ENCODE results near the gene PTPRH. TPM values are rescaled to one million over a fixed set of nuclear protein-coding genes. Genes with fewer than 3 reads are reported as not detected.

The PTPRH gene, protein sequence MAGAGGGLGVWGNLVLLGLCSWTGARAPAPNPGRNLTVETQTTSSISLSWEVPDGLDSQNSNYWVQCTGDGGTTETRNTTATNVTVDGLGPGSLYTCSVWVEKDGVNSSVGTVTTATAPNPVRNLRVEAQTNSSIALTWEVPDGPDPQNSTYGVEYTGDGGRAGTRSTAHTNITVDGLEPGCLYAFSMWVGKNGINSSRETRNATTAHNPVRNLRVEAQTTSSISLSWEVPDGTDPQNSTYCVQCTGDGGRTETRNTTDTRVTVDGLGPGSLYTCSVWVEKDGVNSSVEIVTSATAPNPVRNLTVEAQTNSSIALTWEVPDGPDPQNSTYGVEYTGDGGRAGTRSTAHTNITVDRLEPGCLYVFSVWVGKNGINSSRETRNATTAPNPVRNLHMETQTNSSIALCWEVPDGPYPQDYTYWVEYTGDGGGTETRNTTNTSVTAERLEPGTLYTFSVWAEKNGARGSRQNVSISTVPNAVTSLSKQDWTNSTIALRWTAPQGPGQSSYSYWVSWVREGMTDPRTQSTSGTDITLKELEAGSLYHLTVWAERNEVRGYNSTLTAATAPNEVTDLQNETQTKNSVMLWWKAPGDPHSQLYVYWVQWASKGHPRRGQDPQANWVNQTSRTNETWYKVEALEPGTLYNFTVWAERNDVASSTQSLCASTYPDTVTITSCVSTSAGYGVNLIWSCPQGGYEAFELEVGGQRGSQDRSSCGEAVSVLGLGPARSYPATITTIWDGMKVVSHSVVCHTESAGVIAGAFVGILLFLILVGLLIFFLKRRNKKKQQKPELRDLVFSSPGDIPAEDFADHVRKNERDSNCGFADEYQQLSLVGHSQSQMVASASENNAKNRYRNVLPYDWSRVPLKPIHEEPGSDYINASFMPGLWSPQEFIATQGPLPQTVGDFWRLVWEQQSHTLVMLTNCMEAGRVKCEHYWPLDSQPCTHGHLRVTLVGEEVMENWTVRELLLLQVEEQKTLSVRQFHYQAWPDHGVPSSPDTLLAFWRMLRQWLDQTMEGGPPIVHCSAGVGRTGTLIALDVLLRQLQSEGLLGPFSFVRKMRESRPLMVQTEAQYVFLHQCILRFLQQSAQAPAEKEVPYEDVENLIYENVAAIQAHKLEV
- total RNA-seq: 0.30 TPM
- long read RNA-seq: 0 reads

DNA sequence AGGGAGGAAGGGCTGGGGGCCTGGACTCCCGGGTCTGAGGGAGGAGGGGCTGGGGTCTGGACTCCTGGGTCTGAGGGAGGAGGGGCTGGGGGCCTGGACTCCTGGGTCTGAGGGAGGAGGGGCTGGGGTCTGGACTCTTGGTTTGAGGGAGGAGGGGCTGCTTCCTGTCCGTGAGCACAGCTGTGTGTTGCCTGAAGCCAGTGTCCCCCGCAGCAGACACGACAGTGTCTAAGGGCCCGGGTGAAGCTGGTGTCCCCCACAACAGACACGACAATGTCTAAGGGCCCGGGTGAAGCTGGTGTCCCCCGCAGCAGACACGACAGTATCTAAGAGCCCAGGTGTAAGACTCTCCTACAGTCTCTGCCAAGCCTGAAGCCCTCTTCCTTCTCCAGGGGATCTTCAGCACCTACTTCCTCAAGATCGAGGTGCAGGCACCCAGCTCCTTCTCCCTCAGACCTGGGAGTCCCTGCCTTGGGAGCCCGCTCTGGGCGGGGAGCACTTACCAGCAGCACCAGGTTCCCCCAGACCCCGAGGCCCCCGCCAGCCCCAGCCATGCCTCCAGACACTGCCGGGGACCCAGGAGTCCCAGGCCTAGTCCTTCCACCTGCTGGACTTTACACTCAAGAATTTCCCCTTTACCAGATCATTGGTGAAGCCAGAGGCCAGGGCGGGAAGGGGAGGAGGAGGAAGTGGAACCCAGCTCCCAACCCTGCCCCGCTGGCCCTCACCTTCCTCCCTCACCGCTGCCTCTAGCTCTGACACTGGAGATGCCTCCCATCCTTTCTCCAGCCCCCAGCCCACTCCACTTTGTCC is at the start of gene PTPRH:
Gene PTPRH, minus strand, starts transcription at position 622 of the 813 bp plus-strand sequence. Its CDS starts 68 bp downstream, at position 554.
- DNase-seq: no peak
- peaks cover 13% of the 10 kb centered on the region for H3K27me3 ChIP-seq (ENCODE audit: low read depth)
- no peak within 1 kb of the TSS for H3K27ac ChIP-seq
- H3K4me1 ChIP-seq: peaks cover 6% of the 10 kb centered on the region
- no peak within 1 kb of the TSS for H3K4me3 ChIP-seq
- TF ChIP-seq, protein P1, sequence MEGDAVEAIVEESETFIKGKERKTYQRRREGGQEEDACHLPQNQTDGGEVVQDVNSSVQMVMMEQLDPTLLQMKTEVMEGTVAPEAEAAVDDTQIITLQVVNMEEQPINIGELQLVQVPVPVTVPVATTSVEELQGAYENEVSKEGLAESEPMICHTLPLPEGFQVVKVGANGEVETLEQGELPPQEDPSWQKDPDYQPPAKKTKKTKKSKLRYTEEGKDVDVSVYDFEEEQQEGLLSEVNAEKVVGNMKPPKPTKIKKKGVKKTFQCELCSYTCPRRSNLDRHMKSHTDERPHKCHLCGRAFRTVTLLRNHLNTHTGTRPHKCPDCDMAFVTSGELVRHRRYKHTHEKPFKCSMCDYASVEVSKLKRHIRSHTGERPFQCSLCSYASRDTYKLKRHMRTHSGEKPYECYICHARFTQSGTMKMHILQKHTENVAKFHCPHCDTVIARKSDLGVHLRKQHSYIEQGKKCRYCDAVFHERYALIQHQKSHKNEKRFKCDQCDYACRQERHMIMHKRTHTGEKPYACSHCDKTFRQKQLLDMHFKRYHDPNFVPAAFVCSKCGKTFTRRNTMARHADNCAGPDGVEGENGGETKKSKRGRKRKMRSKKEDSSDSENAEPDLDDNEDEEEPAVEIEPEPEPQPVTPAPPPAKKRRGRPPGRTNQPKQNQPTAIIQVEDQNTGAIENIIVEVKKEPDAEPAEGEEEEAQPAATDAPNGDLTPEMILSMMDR (IDR thresholded peaks at IDR 0.05): no peak
- intact Hi-C loops (cut with DNase I): no loop called here
- ATAC-seq: peak in 1 of 2 donors; percentile 10
- no peaks in the 10 kb centered on the region for H3K9me3 ChIP-seq
- H3K36me3 ChIP-seq: no peaks in the 10 kb centered on the region

DNA sequence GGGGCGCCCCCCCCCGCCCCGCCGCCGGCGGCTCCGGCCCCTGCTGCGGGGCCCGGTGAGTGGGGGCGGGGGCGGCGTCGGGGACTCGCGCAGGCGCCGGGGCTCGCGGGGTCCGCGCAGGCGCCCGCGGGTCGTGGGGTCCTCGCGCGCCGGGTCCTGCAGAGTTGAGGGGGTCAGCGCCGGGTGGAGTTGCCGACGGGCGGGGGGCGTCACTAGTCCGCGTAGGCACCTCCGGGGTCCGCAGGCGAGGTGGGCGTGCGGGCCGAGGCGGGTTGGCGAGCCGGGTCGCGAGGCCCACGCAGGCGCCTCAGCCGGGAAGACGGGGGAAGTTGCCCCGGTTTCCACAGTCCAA is 49.2 kb upstream of the PTPRH start:
- peaks cover 53% of the 10 kb centered on the region for H3K4me1 ChIP-seq
- H3K27ac ChIP-seq: peak overlapping the region; percentile 89
- H3K4me3 ChIP-seq: peak overlapping the region; percentile 94
- TF ChIP-seq, protein P1 (IDR thresholded peaks at IDR 0.05): no peak
- DNase-seq (peak; percentile 60), ATAC-seq (peak; percentile 4 to 35)
- intact Hi-C loops (cut with DNase I): no loop called here
- H3K9me3 ChIP-seq: no peaks in the 10 kb centered on the region
- no peaks in the 10 kb centered on the region for H3K27me3 ChIP-seq (ENCODE audit: low read depth)
- peaks cover 4% of the 10 kb centered on the region for H3K36me3 ChIP-seq

DNA sequence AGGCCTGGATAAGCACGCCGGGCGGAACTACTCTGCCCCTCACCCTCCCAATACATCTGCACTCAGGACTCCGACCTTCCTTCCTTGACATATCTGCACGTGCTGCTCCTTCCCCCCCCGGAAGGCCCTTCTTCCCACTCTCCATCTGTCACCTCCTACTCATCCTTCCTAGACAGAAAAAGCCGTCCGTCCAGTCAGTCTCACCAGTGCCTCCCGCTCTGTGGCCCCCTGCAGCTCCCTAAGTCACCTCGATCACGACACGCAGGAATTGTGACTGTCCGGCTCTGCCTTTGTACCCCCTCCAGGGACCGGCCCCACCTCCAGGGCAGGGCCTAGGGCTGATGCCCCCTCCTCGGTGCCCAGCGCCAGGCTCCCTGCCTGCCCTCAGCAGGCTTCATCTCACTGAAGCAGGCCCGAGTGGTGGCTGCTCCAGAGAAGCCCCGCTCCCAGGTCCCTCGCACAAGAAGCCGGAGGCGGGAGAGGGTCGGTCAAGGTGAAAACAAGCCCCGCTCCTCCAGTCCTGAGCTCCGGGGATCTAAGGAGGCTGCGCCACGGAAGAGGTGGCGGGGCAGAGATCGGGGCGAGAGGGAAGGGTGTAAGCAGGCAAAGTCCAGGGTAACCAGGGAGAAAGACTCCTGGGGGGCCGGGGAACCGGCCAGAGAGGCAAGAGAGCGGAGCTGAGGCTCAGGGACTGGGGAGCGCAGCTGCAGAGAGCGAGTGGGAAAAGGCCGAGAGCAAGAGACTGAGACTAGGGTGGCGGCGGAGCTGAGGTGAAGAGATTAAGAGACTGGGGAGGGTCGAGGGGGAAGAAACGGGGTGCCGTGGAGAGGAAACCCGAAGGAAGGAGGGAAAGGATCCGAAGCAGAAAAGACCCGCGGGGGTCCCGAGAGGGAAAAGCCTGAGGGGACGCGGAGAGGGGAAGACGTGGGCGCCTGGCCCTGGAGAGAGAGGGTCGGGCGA is 48.4 kb upstream of the PTPRH start:
- no peak for ATAC-seq
- TF ChIP-seq, protein P1 (IDR thresholded peaks at IDR 0.05): no peak
- Histone ChIP-seq H3K27me3 (ENCODE audit: low read depth) (no peaks in the 10 kb centered on the region), H3K36me3 (peaks cover 4% of the 10 kb centered on the region), H3K4me1 (peaks cover 60% of the 10 kb centered on the region), H3K27ac (peak overlapping the region; percentile 89), H3K4me3 (peak overlapping the region; percentile 94), H3K9me3 (no peaks in the 10 kb centered on the region)
- intact Hi-C loops (cut with DNase I): no loop called here
- DNase-seq: no peak

DNA sequence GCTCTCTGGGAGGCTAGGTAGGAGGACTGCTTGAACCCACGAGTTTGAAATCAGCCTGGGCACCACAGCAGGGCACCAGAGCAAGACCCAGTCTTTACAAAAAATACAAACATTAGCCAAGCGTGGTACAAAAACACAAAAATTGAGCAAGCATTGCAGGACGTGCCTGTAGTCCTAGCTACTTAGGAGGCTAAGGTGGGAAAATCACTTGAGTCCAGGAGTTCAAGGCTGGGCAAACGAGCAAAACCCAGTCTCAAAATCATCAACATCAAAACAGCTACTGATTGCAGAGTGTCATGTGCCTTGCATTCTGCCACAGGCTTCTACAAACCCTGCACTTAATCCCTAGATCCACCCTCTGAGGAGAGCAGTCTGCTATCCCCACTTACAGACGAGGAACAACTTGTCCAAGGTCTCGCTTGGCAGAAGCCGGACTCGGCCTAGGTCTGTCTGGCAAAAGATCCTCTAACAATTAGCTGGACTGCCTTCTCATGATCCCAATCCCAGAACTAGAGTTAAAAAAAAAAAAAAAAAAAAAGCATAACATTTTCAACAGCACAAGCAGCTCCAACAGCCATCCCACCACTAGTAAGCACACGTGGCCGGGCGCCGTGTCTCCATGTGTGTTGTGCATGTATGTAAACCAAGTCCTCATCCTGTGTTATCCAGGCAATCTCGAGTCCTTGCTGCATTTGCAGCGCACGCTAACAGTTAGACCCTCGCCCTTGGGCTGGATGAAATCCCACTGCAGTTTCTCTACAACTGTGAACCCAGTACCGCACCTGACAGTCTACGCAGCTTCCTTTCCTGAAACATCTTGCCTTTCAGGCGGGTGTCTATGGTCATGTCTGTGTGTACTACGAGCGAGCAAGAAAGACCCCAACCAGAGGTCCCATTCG is 47.5 kb upstream of the PTPRH start:
- no peak for ATAC-seq
- peak overlapping the region; percentile 89 for H3K27ac ChIP-seq

More for the DNA sequence above, 47.5 kb upstream of the PTPRH start:
- TF ChIP-seq, protein P1 (IDR thresholded peaks at IDR 0.05): no peak
- H3K4me3 ChIP-seq: peak overlapping the region; percentile 94
- H3K9me3 ChIP-seq: no peaks in the 10 kb centered on the region
- no peaks in the 10 kb centered on the region for H3K27me3 ChIP-seq (ENCODE audit: low read depth)
- H3K36me3 ChIP-seq: no peaks in the 10 kb centered on the region
- peaks cover 69% of the 10 kb centered on the region for H3K4me1 ChIP-seq
- intact Hi-C loops (cut with DNase I): no loop called here
- DNase-seq: no peak

All from lower lobe of right lung (tissue), 2 donors.